Astrocyte (in vitro differentiated cells and primary cell): Measurements from ENCODE around the gene AKAP11. TPM values are rescaled to one million over a fixed set of nuclear protein-coding genes. Genes with fewer than 3 reads are reported as not detected.

ENCODE experiments used
- DNase-seq: peaks from one replicate; pipeline ENCODE4 v3.0.0-alpha.2; 2010; ENCODE audit warnings: low read depth
- FAIRE-seq: peaks from 2 replicates; lab custom pipeline; 2011; peaks lifted over from hg19 to GRCh38; lab: Jason Lieb, UNC
- H2AFZ ChIP-seq: 2 replicates; pipeline ENCODE4 v1.6.0; 2012; ENCODE audit warnings: low read depth, low read length, inconsistent platforms
- H3K27ac ChIP-seq: 2 replicates; pipeline ENCODE4 v1.5.1; 2011; ENCODE audit warnings: low read depth, low read length, inconsistent platforms
- H3K27me3 ChIP-seq: 2 replicates; pipeline ENCODE4 v1.6.0; 2011; ENCODE audit warnings: low read length, inconsistent platforms; ENCODE audit not compliant: insufficient read depth
- H3K36me3 ChIP-seq: 2 replicates; pipeline ENCODE4 v1.5.1; 2011; ENCODE audit warnings: low read length, inconsistent platforms; ENCODE audit not compliant: insufficient read depth
- H3K4me1 ChIP-seq: 2 replicates; pipeline ENCODE4 v1.5.1; 2011; ENCODE audit warnings: low read length, inconsistent platforms; ENCODE audit not compliant: insufficient read depth
- H3K4me2 ChIP-seq: 2 replicates; pipeline ENCODE4 v1.6.0; 2012; ENCODE audit warnings: low read length, inconsistent platforms
- H3K4me3 ChIP-seq: 2 replicates; pipeline ENCODE4 v1.5.1; 2011; ENCODE audit warnings: low read depth, mild to moderate bottlenecking, low read length, inconsistent platforms; ENCODE audit not compliant: insufficient read depth
- H3K79me2 ChIP-seq: 2 replicates; pipeline ENCODE4 v1.6.0; 2012; ENCODE audit warnings: mild to moderate bottlenecking, low read length, inconsistent platforms; ENCODE audit not compliant: insufficient read depth
- H3K9ac ChIP-seq: 2 replicates; pipeline ENCODE4 v1.6.0; 2012; ENCODE audit warnings: mild to moderate bottlenecking, low read length, inconsistent platforms
- H3K9me3 ChIP-seq: 2 replicates; pipeline ENCODE4 v1.5.1; 2012; ENCODE audit warnings: low read depth, mild to moderate bottlenecking, low read length, inconsistent platforms; ENCODE audit not compliant: insufficient read depth
- H4K20me1 ChIP-seq: 2 replicates; pipeline ENCODE4 v1.6.0; 2012; ENCODE audit warnings: low read length, inconsistent platforms; ENCODE audit not compliant: insufficient read depth
- H3K27ac Mint-ChIP-seq: one replicate; pipeline ENCODE4 v1.8.0; 2021; ENCODE audit warnings: mild to moderate bottlenecking, mixed read lengths; ENCODE audit not compliant: unreplicated experiment
- H3K27me3 Mint-ChIP-seq: one replicate; pipeline ENCODE4 v1.8.0; 2021; ENCODE audit warnings: low read depth, mixed read lengths; ENCODE audit not compliant: unreplicated experiment
- H3K36me3 Mint-ChIP-seq: one replicate; pipeline ENCODE4 v1.8.0; 2021; ENCODE audit warnings: low read depth, mixed read lengths; ENCODE audit not compliant: unreplicated experiment
- H3K4me1 Mint-ChIP-seq: one replicate; pipeline ENCODE4 v1.8.0; 2021; ENCODE audit warnings: low read depth, mixed read lengths; ENCODE audit not compliant: unreplicated experiment
- H3K4me3 Mint-ChIP-seq: one replicate; pipeline ENCODE4 v1.8.0; 2021; ENCODE audit warnings: mild to moderate bottlenecking, moderate library complexity, mixed read lengths; ENCODE audit not compliant: unreplicated experiment
- H3K9me3 Mint-ChIP-seq: one replicate; pipeline ENCODE4 v1.8.0; 2021; ENCODE audit warnings: mild to moderate bottlenecking, mixed read lengths; ENCODE audit not compliant: unreplicated experiment
- EZH2 ChIP-seq: IDR thresholded peaks from 2 replicates; pipeline ENCODE4 v1.6.1; 2012; ENCODE audit warnings: mild to moderate bottlenecking, low read length, inconsistent platforms; ENCODE audit not compliant: insufficient read depth
- total RNA-seq: library from RNA; stranded (reverse); gene quantifications from 2 replicates; pipeline ENCODE4 v1.2.1, GENCODE V29; 2021
- TF ChIP-seq, protein P1 (sequence below): IDR thresholded peaks from 2 replicates; pipeline ENCODE4 v1.5.1; 2011; ENCODE audit warnings: low read depth, mild to moderate bottlenecking, inconsistent platforms, low read length, moderate library complexity; ENCODE audit not compliant: insufficient read depth

Gene AKAP11
- total RNA-seq, 1 donor from 2014 or later: 29.7 TPM

DNA sequence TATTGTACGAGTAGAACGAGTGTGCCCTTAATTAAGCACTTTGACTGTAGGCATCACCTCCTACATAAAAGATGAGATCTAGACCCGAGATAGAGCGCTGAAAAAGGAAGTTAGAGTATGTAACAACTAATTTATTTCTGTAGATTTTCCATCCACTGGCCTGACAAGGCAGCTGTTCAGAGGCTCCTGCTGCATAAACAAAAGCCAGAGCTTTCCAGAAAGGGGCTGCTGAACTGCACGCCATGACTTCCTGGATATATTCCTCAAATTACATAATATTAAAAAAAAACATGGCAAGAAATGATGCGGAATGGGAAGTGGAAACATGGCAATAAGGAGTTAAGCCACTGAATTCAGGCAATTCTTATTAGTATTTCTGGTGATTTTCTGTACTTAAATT lies 89.7 kb downstream of the AKAP11 start:
- Histone ChIP-seq H3K27ac (no peak overlapping the region), H3K36me3 (no peaks in the 10 kb centered on the region), H2AFZ (no peak overlapping the region), H3K79me2 (no peaks in the 10 kb centered on the region), H3K9ac (no peak overlapping the region), H3K27me3 (no peaks in the 10 kb centered on the region), H3K4me3 (no peak overlapping the region), H3K9me3 (no peaks in the 10 kb centered on the region), H3K4me2 (no peak overlapping the region), H3K4me1 (peaks cover 9% of the 10 kb centered on the region), H4K20me1 (no peaks in the 10 kb centered on the region)
- H3K4me1 Mint-ChIP-seq: peaks cover 6% of the 10 kb centered on the region
- H3K9me3 Mint-ChIP-seq: no peaks in the 10 kb centered on the region
- no peak for TF ChIP-seq EZH2
- TF ChIP-seq, protein P1, sequence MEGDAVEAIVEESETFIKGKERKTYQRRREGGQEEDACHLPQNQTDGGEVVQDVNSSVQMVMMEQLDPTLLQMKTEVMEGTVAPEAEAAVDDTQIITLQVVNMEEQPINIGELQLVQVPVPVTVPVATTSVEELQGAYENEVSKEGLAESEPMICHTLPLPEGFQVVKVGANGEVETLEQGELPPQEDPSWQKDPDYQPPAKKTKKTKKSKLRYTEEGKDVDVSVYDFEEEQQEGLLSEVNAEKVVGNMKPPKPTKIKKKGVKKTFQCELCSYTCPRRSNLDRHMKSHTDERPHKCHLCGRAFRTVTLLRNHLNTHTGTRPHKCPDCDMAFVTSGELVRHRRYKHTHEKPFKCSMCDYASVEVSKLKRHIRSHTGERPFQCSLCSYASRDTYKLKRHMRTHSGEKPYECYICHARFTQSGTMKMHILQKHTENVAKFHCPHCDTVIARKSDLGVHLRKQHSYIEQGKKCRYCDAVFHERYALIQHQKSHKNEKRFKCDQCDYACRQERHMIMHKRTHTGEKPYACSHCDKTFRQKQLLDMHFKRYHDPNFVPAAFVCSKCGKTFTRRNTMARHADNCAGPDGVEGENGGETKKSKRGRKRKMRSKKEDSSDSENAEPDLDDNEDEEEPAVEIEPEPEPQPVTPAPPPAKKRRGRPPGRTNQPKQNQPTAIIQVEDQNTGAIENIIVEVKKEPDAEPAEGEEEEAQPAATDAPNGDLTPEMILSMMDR: no peak
- DNase-seq (no peak), FAIRE-seq (no peak)
- no peaks in the 10 kb centered on the region for H3K36me3 Mint-ChIP-seq
- no peak overlapping the region for H3K27ac Mint-ChIP-seq
- H3K4me3 Mint-ChIP-seq: no peak overlapping the region
- peaks cover 4% of the 10 kb centered on the region for H3K27me3 Mint-ChIP-seq

DNA sequence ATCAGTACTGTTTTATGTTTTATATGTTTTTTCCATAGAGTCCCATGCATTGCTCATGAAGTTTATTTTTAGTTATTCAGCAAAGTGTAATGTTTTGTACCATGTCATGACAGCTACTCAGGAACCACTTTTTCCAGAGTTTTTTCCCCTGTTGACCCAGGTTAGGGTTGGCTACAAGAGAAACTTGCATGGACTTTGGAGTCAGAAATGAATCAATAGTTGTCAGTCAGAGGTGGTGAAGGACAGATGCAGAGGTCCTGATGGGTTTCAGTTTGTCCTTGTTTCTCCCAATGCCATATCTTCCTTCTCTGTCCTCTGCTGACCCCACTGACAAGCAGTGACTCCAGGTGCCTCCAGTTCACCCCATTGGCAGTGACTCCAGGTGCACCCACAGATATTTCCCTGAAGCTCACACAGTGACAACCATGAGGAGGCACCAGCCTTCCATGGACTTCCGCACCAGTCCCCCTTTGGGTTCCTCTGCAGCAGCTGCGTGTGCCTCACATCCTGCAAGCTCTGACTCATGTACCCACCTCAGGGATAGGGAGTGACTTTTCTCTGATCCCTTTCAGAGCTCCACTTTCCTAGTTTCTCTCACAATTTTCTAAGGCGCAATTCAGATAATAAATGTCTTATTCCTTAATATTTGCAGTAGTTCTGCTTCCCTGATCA lies 92.1 kb downstream of the AKAP11 start:
- no peaks in the 10 kb centered on the region for H3K36me3 ChIP-seq
- H2AFZ ChIP-seq: peak overlapping the region; percentile 21
- no peak overlapping the region for H3K27ac Mint-ChIP-seq
- H3K27me3 ChIP-seq: no peaks in the 10 kb centered on the region
- H3K9me3 Mint-ChIP-seq: no peaks in the 10 kb centered on the region
- peaks cover 8% of the 10 kb centered on the region for H3K4me1 Mint-ChIP-seq
- H3K27ac ChIP-seq: no peak overlapping the region
- FAIRE-seq (no peak), DNase-seq (peak; percentile 8)
- TF ChIP-seq EZH2: no peak
- TF ChIP-seq, protein P1: no peak
- no peak overlapping the region for H3K4me3 ChIP-seq
- no peak overlapping the region for H3K9ac ChIP-seq
- no peaks in the 10 kb centered on the region for H3K36me3 Mint-ChIP-seq
- H3K9me3 ChIP-seq: no peaks in the 10 kb centered on the region
- peak overlapping the region; percentile 65 for H3K4me2 ChIP-seq
- H3K79me2 ChIP-seq: no peaks in the 10 kb centered on the region
- no peaks in the 10 kb centered on the region for H4K20me1 ChIP-seq
- peaks cover 9% of the 10 kb centered on the region for H3K4me1 ChIP-seq
- H3K27me3 Mint-ChIP-seq: peaks cover 3% of the 10 kb centered on the region
- no peak overlapping the region for H3K4me3 Mint-ChIP-seq

DNA sequence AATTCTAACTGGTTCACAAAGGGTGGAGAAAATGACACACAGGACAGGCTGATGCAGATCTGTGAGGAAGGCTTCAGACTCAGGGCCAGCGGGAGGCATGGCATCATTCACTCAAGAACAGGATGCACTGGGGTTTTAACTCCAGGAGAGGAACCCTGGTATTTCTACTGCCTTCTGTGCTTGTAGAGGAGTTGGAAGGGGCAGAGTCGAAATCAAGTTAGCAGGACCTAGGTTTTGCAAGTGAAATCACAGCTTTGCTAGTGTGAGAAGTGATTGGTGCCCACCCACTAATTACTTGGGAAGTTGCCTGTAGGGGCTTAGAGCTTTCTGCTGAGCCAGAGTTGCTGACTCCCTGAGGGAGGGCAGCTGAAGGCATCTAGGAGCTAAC lies 92.7 kb downstream of the AKAP11 start:
- H2AFZ ChIP-seq: peak overlapping the region; percentile 21

More for the DNA sequence above, 92.7 kb downstream of the AKAP11 start:
- no peak overlapping the region for H3K27ac Mint-ChIP-seq
- Histone ChIP-seq H3K27me3 (no peaks in the 10 kb centered on the region), H4K20me1 (no peaks in the 10 kb centered on the region), H3K4me1 (peaks cover 9% of the 10 kb centered on the region), H3K27ac (no peak overlapping the region), H3K4me2 (peak overlapping the region; percentile 65), H3K9ac (no peak overlapping the region), H3K79me2 (no peaks in the 10 kb centered on the region), H3K4me3 (no peak overlapping the region), H3K36me3 (no peaks in the 10 kb centered on the region), H3K9me3 (no peaks in the 10 kb centered on the region)
- no peak for DNase-seq
- H3K4me1 Mint-ChIP-seq: peaks cover 8% of the 10 kb centered on the region
- no peaks in the 10 kb centered on the region for H3K27me3 Mint-ChIP-seq
- no peak for FAIRE-seq
- TF ChIP-seq EZH2: no peak
- TF ChIP-seq, protein P1: no peak
- no peaks in the 10 kb centered on the region for H3K9me3 Mint-ChIP-seq
- no peaks in the 10 kb centered on the region for H3K36me3 Mint-ChIP-seq
- H3K4me3 Mint-ChIP-seq: no peak overlapping the region
